ENCODE results near the gene TACSTD2. TPM values are rescaled to one million over a fixed set of nuclear protein-coding genes. Genes with fewer than 3 reads are reported as not detected.

The TACSTD2 gene
- total RNA-seq, 1 experiment from 2014 or later, result 12.2 TPM

DNA sequence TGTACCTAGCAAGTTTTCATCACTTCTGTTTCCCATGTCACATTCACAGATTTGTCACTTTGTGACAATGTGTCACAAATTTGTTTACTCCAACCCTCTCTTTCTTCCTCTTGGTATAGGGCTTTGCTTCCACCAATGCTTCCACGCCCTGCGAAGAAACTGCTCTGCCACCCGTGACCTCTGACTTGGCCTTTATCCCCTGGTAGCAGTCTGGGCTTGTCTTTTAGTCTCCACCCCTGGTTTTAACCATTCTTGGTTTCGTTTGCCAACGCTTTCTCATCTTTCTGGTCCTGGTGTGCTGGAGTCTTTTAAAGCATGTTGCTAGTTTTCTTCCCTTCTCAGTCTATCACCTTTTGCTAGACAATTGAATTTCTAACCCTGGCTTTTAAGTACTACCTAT is 8.1 kb downstream of the TACSTD2 start:
- Histone ChIP-seq H3K9ac (ENCODE audit: low read length) (no peak overlapping the region), H3K4me2 (ENCODE audit: low read length) (no peak overlapping the region), H3K27me3 (ENCODE audit: insufficient read depth, low read length) (no peaks in the 10 kb centered on the region), H4K20me1 (ENCODE audit: insufficient read depth) (no peaks in the 10 kb centered on the region), H3K9me3 (ENCODE audit: control insufficient read depth in 1 of 2, insufficient read depth in 1 of 2, low read depth in 1 of 2, low read length in 2 of 2) (no peaks in the 10 kb centered on the region), H3K79me2 (ENCODE audit: insufficient read depth, low read length) (no peaks in the 10 kb centered on the region), H3K9me2 (ENCODE audit: insufficient read depth) (no peaks in the 10 kb centered on the region), H3K27ac (ENCODE audit: low read depth, low read length) (no peak overlapping the region), H3K36me3 (ENCODE audit: control insufficient read depth in 1 of 2, insufficient read depth in 2 of 2, low read length in 2 of 2) (no peaks in the 10 kb centered on the region), H2AFZ (ENCODE audit: low read depth, low read length, poor library complexity, severe bottlenecking) (no peak overlapping the region), H3K4me3 (replicated peaks in 1 of 2; ENCODE audit: low read depth in 1 of 2, low read length in 2 of 2) (no peak overlapping the region), H3K4me1 (ENCODE audit: control insufficient read depth in 1 of 2, insufficient read depth in 2 of 2, low read length in 2 of 2) (peaks cover 8 to 26% of the 10 kb centered on the region in 2 experiments)
- TF ChIP-seq SIN3A (IDR thresholded peaks at IDR 0.05; ENCODE audit: low read depth) (no peak), REST (IDR thresholded peaks at IDR 0.05; ENCODE audit: low read depth) (no peak), EZH2phosphoT487 (IDR thresholded peaks at IDR 0.05; ENCODE audit: borderline replicate concordance) (no peak), TCF7L2 (IDR thresholded peaks at IDR 0.05; ENCODE audit: borderline replicate concordance, extremely low read depth, insufficient read depth, insufficient read length) (no peak), POLR2AphosphoS5 (IDR thresholded peaks at IDR 0.05; ENCODE audit: low read depth, low read length) (no peak), RAD21 (IDR thresholded peaks at IDR 0.05; ENCODE audit: low read depth) (no peak), EZH2 (IDR thresholded peaks at IDR 0.05) (no peak), CBX3 (IDR thresholded peaks at IDR 0.05; ENCODE audit: low read depth) (no peak)
- no peak for ATAC-seq
- ChIA-PET POLR2A (no interaction called here), CTCF (no interaction called here), RAD21 (ENCODE audit: low non-redundant PET in 1 of 2, low total read pairs in 2 of 2, uncharacterized antibody in 2 of 2, unreplicated experiment in 2 of 2) (no interaction called here)
- no TSS peak for BruUV-seq (replicated peaks)
- intact Hi-C loops (cut with micrococcal nuclease), result no loop called here
- DNase-seq (ENCODE audit: low read depth, low spot score), result no peak
